ENCODE results near the gene PECR. TPM values are rescaled to one million over a fixed set of nuclear protein-coding genes. Genes with fewer than 3 reads are reported as not detected.

Gene PECR
- total RNA-seq, 1 donor, result 7.0 TPM

GRCh38 chr2:216094701-216095100 lies 13.1 kb upstream of the PECR start:
- no peak for TF ChIP-seq CTCF (IDR thresholded peaks at IDR 0.05; ENCODE audit: insufficient read depth, low read length)
- H3K4me3 ChIP-seq (ENCODE audit: low read depth, low read length), result no peak overlapping the region
- no peak for DNase-seq (ENCODE audit: low read depth)

- DNase-seq (ENCODE audit: low read depth), result no peak
- TF ChIP-seq CTCF (IDR thresholded peaks at IDR 0.05; ENCODE audit: insufficient read depth, low read length), result no peak
- H3K4me3 ChIP-seq (ENCODE audit: low read depth, low read length), result no peak overlapping the region
Observed at GRCh38 chr2:216092646-216093045, 11.0 kb upstream of the PECR start.

- TF ChIP-seq CTCF (IDR thresholded peaks at IDR 0.05; ENCODE audit: insufficient read depth, low read length), result no peak
- DNase-seq (ENCODE audit: low read depth), result peak; percentile 30
- H3K4me3 ChIP-seq (ENCODE audit: low read depth, low read length), result no peak overlapping the region
Observed at GRCh38 chr2:216090369-216090786, 8.8 kb upstream of the PECR start.

GRCh38 chr2:216086207-216086893 lies 4.7 kb upstream of the PECR start:
- no peak for DNase-seq (ENCODE audit: low read depth)
- no peak overlapping the region for H3K4me3 ChIP-seq (ENCODE audit: low read depth, low read length)

GRCh38 chr2:216084547-216084946 lies 2.9 kb upstream of the PECR start:
- no peak overlapping the region for H3K4me3 ChIP-seq (ENCODE audit: low read depth, low read length)
- TF ChIP-seq CTCF (IDR thresholded peaks at IDR 0.05; ENCODE audit: insufficient read depth, low read length), result no peak
- DNase-seq (ENCODE audit: low read depth), result no peak

More at GRCh38 chr2:216086207-216086893, 4.7 kb upstream of the PECR start:
- TF ChIP-seq CTCF (IDR thresholded peaks at IDR 0.05; ENCODE audit: insufficient read depth, low read length), result no peak

- no peak for TF ChIP-seq CTCF (IDR thresholded peaks at IDR 0.05; ENCODE audit: insufficient read depth, low read length)
- DNase-seq (ENCODE audit: low read depth), result no peak
- no peak overlapping the region for H3K4me3 ChIP-seq (ENCODE audit: low read depth, low read length)
Observed at GRCh38 chr2:216083464-216084281, 2.1 kb upstream of the PECR start.

Measured in fibroblast of the aortic adventitia (primary cell).